Left lung (tissue), 10 donors: ENCODE measurements around the gene SLFN12. TPM values are rescaled to one million over a fixed set of nuclear protein-coding genes. Genes with fewer than 3 reads are reported as not detected.

Experiments used
- ATAC-seq: fragments of 200-7000 bp; cut with Tn5 transposase; one replicate; pipeline ENCODE4 v1.9.1; 2020; ENCODE audit warnings: moderate library complexity
- DNase-seq, 4 donors: peaks; one replicate each; pipeline ENCODE4 v3.0.0-alpha.2; 2013 to 2020
- H3K27ac ChIP-seq, 2 donors: fragments of 200-600 bp; sonication (generic) in 1 of 2; one replicate each; pipeline versions ENCODE4 v1.5.0 to v1.8.0; 2020 to 2021
- H3K27me3 ChIP-seq, 2 donors: fragments of 200-600 bp; sonication (generic) in 1 of 2; one replicate each; pipeline versions ENCODE4 v1.5.0 to v1.8.0; 2020 to 2021
- H3K36me3 ChIP-seq, 2 donors: fragments of 200-600 bp; sonication (generic) in 1 of 2; one replicate each; pipeline versions ENCODE4 v1.5.0 to v1.8.0; 2020 to 2021
- H3K4me1 ChIP-seq, 2 donors: fragments of 200-600 bp; one replicate each; pipeline ENCODE4 v1.8.0; 2021
- H3K4me3 ChIP-seq, 2 donors: fragments of 200-600 bp; sonication (generic) in 1 of 2; one replicate each; pipeline versions ENCODE4 v1.5.0 to v1.8.0; 2020 to 2021; ENCODE audit warnings: mild to moderate bottlenecking in 1 of 2
- H3K9me3 ChIP-seq, 2 donors: fragments of 200-600 bp; sonication (generic) in 1 of 2; one replicate each; pipeline versions ENCODE4 v1.5.0 to v1.8.0; 2020 to 2021
- CTCF ChIP-seq, 2 donors: fragments of 200-600 bp; sonication (generic) in 1 of 2; IDR thresholded peaks; one replicate each; pipeline versions ENCODE4 v1.5.0 to v1.8.0; 2021; ENCODE audit warnings: antibody characterized with exemption in 2 of 2
- intact Hi-C, 2 donors: fragments of 100-400 bp; cut with DNase I; formaldehyde crosslinking; loops; one replicate each; pipeline versions ENCODE4 v1.11.2 to v1.14.2; 2022
- polyA plus RNA-seq, 6 donors: library from polyadenylated mRNA; unstranded; fragments of 120-200 nt; gene quantifications; one replicate each; pipeline ENCODE4 v1.2.1, GENCODE V29; 2013; ENCODE audit not compliant: insufficient read length in 6 of 6
- total RNA-seq, 2 donors: library from RNA; stranded (reverse); fragmentation: NEBNext Ultra II Directional; extraction: Animal tissue kit (Norgen Biotek cat#: 25700); gene quantifications; one replicate each; pipeline ENCODE4 v1.2.1, GENCODE V29; 2021
- donor health status: DM: no; HTN: yes; CAD: no.
- donor health status: DM: no; HTN: no; CAD: no.

SLFN12 gene
- total and polyA plus RNA-seq, 8 donors = 16.7 to 33.9 (median 28.0) TPM

GRCh38 chr17:35390156-35390555 lies 42.1 kb downstream of the SLFN12 start:
- Histone ChIP-seq H3K27ac (no peak overlapping the region), H3K4me3 (no peak overlapping the region), H3K27me3 (no peaks in the 10 kb centered on the region), H3K4me1 (peaks cover 0 to 9% of the 10 kb centered on the region in 2 donors), H3K36me3 (no peaks in the 10 kb centered on the region), H3K9me3 (no peaks in the 10 kb centered on the region)
- ATAC-seq (no peak), DNase-seq (no peak)
- intact Hi-C loops = no loop called here
- TF ChIP-seq CTCF (IDR thresholded peaks at IDR 0.05) = no peak

- DNase-seq = no peak
- intact Hi-C loops = no loop called here
- no peak for TF ChIP-seq CTCF (IDR thresholded peaks at IDR 0.05)
- no peak for ATAC-seq
- Histone ChIP-seq H3K4me1 (peaks cover 0 to 9% of the 10 kb centered on the region in 2 donors), H3K36me3 (no peaks in the 10 kb centered on the region), H3K4me3 (no peak overlapping the region), H3K9me3 (no peaks in the 10 kb centered on the region), H3K27me3 (no peaks in the 10 kb centered on the region), H3K27ac (no peak overlapping the region)
These were observed 44.8 kb downstream of the SLFN12 start for GRCh38 chr17:35387496-35387895.

- intact Hi-C loops = no loop called here
These were observed 54.6 kb downstream of the SLFN12 start for GRCh38 chr17:35377706-35378105.

GRCh38 chr17:35377068-35377467 lies 55.2 kb downstream of the SLFN12 start:
- no peak for DNase-seq
- no peak for TF ChIP-seq CTCF (IDR thresholded peaks at IDR 0.05)
- no peaks in the 10 kb centered on the region for H3K36me3 ChIP-seq
- intact Hi-C loops = no loop called here
- H3K27ac ChIP-seq = peak overlapping the region in 1 of 2 donors; percentile 64
- no peak for ATAC-seq
- H3K27me3 ChIP-seq = peaks cover 0 to 39% of the 10 kb centered on the region in 2 donors
- H3K4me1 ChIP-seq = peaks cover 15 to 56% of the 10 kb centered on the region in 2 donors
- H3K9me3 ChIP-seq = no peaks in the 10 kb centered on the region
- no peak overlapping the region for H3K4me3 ChIP-seq

More at GRCh38 chr17:35377706-35378105, 54.6 kb downstream of the SLFN12 start:
- H3K36me3 ChIP-seq = no peaks in the 10 kb centered on the region
- peak overlapping the region in 1 of 2 donors; percentile 64 for H3K27ac ChIP-seq
- peaks cover 16 to 49% of the 10 kb centered on the region in 2 donors for H3K4me1 ChIP-seq
- peaks cover 0 to 33% of the 10 kb centered on the region in 2 donors for H3K27me3 ChIP-seq
- no peak for DNase-seq
- no peak for ATAC-seq
- no peak for TF ChIP-seq CTCF (IDR thresholded peaks at IDR 0.05)
- H3K4me3 ChIP-seq = no peak overlapping the region
- H3K9me3 ChIP-seq = no peaks in the 10 kb centered on the region

GRCh38 chr17:35376245-35376644 lies 56.1 kb downstream of the SLFN12 start:
- Histone ChIP-seq H3K4me1 (peaks cover 14 to 63% of the 10 kb centered on the region in 2 donors), H3K27me3 (peaks cover 0 to 43% of the 10 kb centered on the region in 2 donors), H3K9me3 (no peaks in the 10 kb centered on the region), H3K4me3 (no peak overlapping the region), H3K36me3 (no peaks in the 10 kb centered on the region), H3K27ac (peak overlapping the region; percentile 69 to 93)
- intact Hi-C loops = no loop called here
- ATAC-seq = no peak
- TF ChIP-seq CTCF (IDR thresholded peaks at IDR 0.05) = no peak
- DNase-seq = no peak
